Neural progenitor cell (in vitro differentiated cells): Measurements from ENCODE around the gene C10orf62. TPM values are rescaled to one million over a fixed set of nuclear protein-coding genes. Genes with fewer than 3 reads are reported as not detected.

ENCODE experiments used
- DNase-seq: peaks from one replicate; pipeline ENCODE4 v3.0.0-alpha.2; 2016; ENCODE audit warnings: low spot score
- H2AFZ ChIP-seq: fragments of 200-600 bp; sonication (generic); replicated peaks from 2 replicates; pipeline ENCODE4 v1.6.1; 2016; ENCODE audit warnings: antibody characterized with exemption
- H3F3A ChIP-seq: fragments of 200-600 bp; sonication (generic); 2 replicates; pipeline ENCODE4 v1.6.1; 2016; ENCODE audit warnings: antibody characterized with exemption, low read depth
- H3K27ac ChIP-seq: fragments of 200-600 bp; sonication (generic); 2 replicates; pipeline ENCODE4 v1.5.1; 2016; ENCODE audit warnings: mild to moderate bottlenecking
- H3K27me3 ChIP-seq: fragments of 200-600 bp; sonication (generic); 2 replicates; pipeline ENCODE4 v1.6.1; 2016; ENCODE audit warnings: mild to moderate bottlenecking, moderate library complexity
- H3K36me3 ChIP-seq: fragments of 200-600 bp; sonication (generic); 2 replicates; pipeline ENCODE4 v1.5.1; 2016
- H3K4me1 ChIP-seq: fragments of 200-600 bp; sonication (generic); 2 replicates; pipeline ENCODE4 v1.6.1; 2016; ENCODE audit warnings: mixed run types
- H3K4me2 ChIP-seq: fragments of 200-600 bp; sonication (generic); 2 replicates; pipeline ENCODE4 v1.6.1; 2016
- H3K4me3 ChIP-seq: fragments of 200-600 bp; sonication (generic); 2 replicates; pipeline ENCODE4 v1.5.1; 2016
- H3K79me2 ChIP-seq: fragments of 200-600 bp; sonication (generic); 2 replicates; pipeline ENCODE4 v1.6.1; 2016; ENCODE audit warnings: low read depth
- H3K9ac ChIP-seq: fragments of 200-600 bp; sonication (generic); 2 replicates; pipeline ENCODE4 v1.6.1; 2016
- H3K9me3 ChIP-seq: fragments of 200-600 bp; sonication (generic); 2 replicates; pipeline ENCODE4 v1.5.1; 2016; ENCODE audit warnings: low read depth
- H4K20me1 ChIP-seq: fragments of 200-600 bp; sonication (generic); 2 replicates; pipeline ENCODE4 v1.6.1; 2016; ENCODE audit warnings: low read depth
- H3K27ac Mint-ChIP-seq: 3 replicates; pipeline ENCODE4 v1.8.0; 2021; ENCODE audit warnings: mixed read lengths
- H3K27me3 Mint-ChIP-seq: 2 replicates; pipeline ENCODE4 v1.8.0; 2022; ENCODE audit warnings: low read depth, mild to moderate bottlenecking, inconsistent platforms, moderate library complexity, mixed read lengths; ENCODE audit not compliant: insufficient read depth
- H3K36me3 Mint-ChIP-seq: 3 replicates; pipeline ENCODE4 v1.8.0; 2021; ENCODE audit warnings: mixed read lengths
- H3K4me1 Mint-ChIP-seq: 3 replicates; pipeline ENCODE4 v1.8.0; 2021; ENCODE audit warnings: mixed read lengths
- H3K4me3 Mint-ChIP-seq: 3 replicates; pipeline ENCODE4 v1.8.0; 2021; ENCODE audit warnings: mild to moderate bottlenecking, moderate library complexity, mixed read lengths
- H3K9me3 Mint-ChIP-seq: 3 replicates; pipeline ENCODE4 v1.8.0; 2020; ENCODE audit warnings: mixed read lengths
- EZH2 ChIP-seq: fragments of 200-600 bp; sonication (generic); IDR thresholded peaks from 2 replicates; pipeline ENCODE4 v1.6.1; 2017; ENCODE audit warnings: antibody characterized with exemption, mild to moderate bottlenecking, moderate library complexity
- EZH2phosphoT487 ChIP-seq: fragments of 200-600 bp; sonication (generic); IDR thresholded peaks from 2 replicates; pipeline ENCODE4 v1.6.1; 2017; ENCODE audit warnings: antibody characterized with exemption
- total RNA-seq: library from RNA; depleted of rRNA; stranded (reverse); fragments of >200 nt; gene quantifications from 2 replicates; pipeline ENCODE4 v1.2.3, GENCODE V29; 2015; ENCODE audit warnings: low replicate concordance
- TF ChIP-seq, protein P1 (sequence below): fragments of 200-600 bp; sonication (generic); IDR thresholded peaks from 2 replicates; pipeline ENCODE4 v1.5.1; 2017; ENCODE audit warnings: antibody characterized with exemption, mild to moderate bottlenecking

C10orf62 gene
- total RNA-seq, 1 donor from 2014 or later = not detected

DNA sequence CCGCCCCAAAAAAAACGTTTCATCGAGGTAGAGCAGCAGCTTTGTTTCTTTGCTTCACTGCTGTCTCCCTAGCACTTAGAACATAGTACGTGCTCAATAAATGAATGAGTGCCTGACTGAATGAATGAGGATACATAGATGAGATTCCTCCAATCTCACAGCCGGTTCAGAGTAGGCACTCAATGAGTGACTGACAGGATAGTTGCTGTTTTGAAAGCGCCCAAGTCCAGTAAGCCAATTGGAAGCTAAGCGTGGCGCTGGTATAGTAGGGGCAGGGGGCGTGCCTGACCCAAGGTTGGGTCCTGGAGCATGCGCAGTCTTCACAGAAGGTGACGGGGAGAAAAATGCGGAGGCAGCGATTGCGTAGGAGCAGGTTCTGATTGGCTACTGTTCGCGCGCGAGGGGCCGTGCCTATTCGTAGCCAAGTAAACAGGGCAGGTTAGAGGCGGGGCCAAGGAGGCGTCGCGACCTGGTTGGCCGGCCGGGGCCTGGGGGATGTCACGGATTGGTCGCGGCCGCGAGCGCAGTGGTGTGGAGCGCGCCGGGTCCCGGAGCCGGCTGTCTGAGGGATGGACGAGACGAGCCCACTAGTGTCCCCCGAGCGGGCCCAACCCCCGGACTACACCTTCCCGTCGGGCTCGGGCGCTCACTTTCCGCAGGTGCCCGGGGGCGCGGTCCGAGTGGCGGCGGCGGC is 50.8 kb downstream of the C10orf62 start, which contains the start of gene PI4K2A:
TSS of gene PI4K2A (plus strand) at position 498 of the 694 bp plus-strand sequence. CDS start at position 570, 72 bp downstream.
- Mint-ChIP-seq H3K9me3 (no peaks in the 10 kb centered on the region), H3K4me1 (peaks cover 20% of the 10 kb centered on the region), H3K36me3 (peaks cover 12% of the 10 kb centered on the region), H3K4me3 (peak within 1 kb of the TSS; percentile 99), H3K27ac (peak within 1 kb of the TSS; percentile 85), H3K27me3 (peaks cover 8% of the 10 kb centered on the region)
- no peaks in the 10 kb centered on the region for H3K27me3 ChIP-seq
- TF ChIP-seq EZH2 (no peak), EZH2phosphoT487 (no peak)
- TF ChIP-seq, protein P1, sequence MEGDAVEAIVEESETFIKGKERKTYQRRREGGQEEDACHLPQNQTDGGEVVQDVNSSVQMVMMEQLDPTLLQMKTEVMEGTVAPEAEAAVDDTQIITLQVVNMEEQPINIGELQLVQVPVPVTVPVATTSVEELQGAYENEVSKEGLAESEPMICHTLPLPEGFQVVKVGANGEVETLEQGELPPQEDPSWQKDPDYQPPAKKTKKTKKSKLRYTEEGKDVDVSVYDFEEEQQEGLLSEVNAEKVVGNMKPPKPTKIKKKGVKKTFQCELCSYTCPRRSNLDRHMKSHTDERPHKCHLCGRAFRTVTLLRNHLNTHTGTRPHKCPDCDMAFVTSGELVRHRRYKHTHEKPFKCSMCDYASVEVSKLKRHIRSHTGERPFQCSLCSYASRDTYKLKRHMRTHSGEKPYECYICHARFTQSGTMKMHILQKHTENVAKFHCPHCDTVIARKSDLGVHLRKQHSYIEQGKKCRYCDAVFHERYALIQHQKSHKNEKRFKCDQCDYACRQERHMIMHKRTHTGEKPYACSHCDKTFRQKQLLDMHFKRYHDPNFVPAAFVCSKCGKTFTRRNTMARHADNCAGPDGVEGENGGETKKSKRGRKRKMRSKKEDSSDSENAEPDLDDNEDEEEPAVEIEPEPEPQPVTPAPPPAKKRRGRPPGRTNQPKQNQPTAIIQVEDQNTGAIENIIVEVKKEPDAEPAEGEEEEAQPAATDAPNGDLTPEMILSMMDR = no peak
- H3K27ac ChIP-seq = peak within 1 kb of the TSS; percentile 22
- H3K4me1 ChIP-seq = peaks cover 11% of the 10 kb centered on the region
- H4K20me1 ChIP-seq = peaks cover 31% of the 10 kb centered on the region
- peak within 1 kb of the TSS; percentile 91 for H3K4me2 ChIP-seq
- DNase-seq = peak; percentile 100
- peak within 1 kb of the TSS; percentile 22 for H2AFZ ChIP-seq
- peaks cover 16% of the 10 kb centered on the region for H3F3A ChIP-seq
- H3K36me3 ChIP-seq = no peaks in the 10 kb centered on the region
- peak within 1 kb of the TSS; percentile 56 for H3K9ac ChIP-seq
- H3K4me3 ChIP-seq = peak within 1 kb of the TSS; percentile 76
- H3K9me3 ChIP-seq = no peaks in the 10 kb centered on the region
- peaks cover 43% of the 10 kb centered on the region for H3K79me2 ChIP-seq

Other genes with a start within 250 kb of the C10orf62 start
- gene RRP12, start 188.4 kb upstream of the C10orf62 start, total RNA-seq = 6.1 and 13.8 TPM in 2 replicates
- 887 and 1,352 TPM in 2 replicates for gene PGAM1, start 163.5 kb upstream of the C10orf62 start, total RNA-seq
- gene EXOSC1, start 143.7 kb upstream of the C10orf62 start, total RNA-seq = 48.7 and 72.6 TPM in 2 replicates
- 15.2 and 39.4 TPM in 2 replicates for gene ZDHHC16, start 143.5 kb upstream of the C10orf62 start, total RNA-seq
- 127 and 216 TPM in 2 replicates for gene MMS19, start 91.3 kb upstream of the C10orf62 start, total RNA-seq
- 4.7 and 15.7 TPM in 2 replicates for gene UBTD1, start 90.8 kb upstream of the C10orf62 start, total RNA-seq
- gene ANKRD2, start 16.9 kb upstream of the C10orf62 start, total RNA-seq = not detected in 2 replicates
- gene HOGA1, start 5.3 kb upstream of the C10orf62 start, total RNA-seq = 0.17 and 1.2 TPM in 2 replicates
- 23.8 and 29.3 TPM in 2 replicates for gene MORN4, start 43.8 kb downstream of the C10orf62 start, total RNA-seq
- gene PI4K2A, start 51.0 kb downstream of the C10orf62 start, total RNA-seq = 11.9 and 20.3 TPM in 2 replicates
- gene AVPI1, start 97.5 kb downstream of the C10orf62 start, total RNA-seq = 2.6 and 5.8 TPM in 2 replicates
- gene MARVELD1, start 124.0 kb downstream of the C10orf62 start, total RNA-seq = 7.1 and 21.9 TPM in 2 replicates
- 13.7 and 28.6 TPM in 2 replicates for gene ZFYVE27, start 147.4 kb downstream of the C10orf62 start, total RNA-seq
- gene SFRP5, start 182.3 kb downstream of the C10orf62 start, total RNA-seq = not detected in 2 replicates